Measurements from ENCODE around the gene TTC28. TPM values are rescaled to one million over a fixed set of nuclear protein-coding genes. Genes with fewer than 3 reads are reported as not detected.

TTC28 gene
- total and polyA plus RNA-seq, 10 of the 15 experiments (the other 5 are each of a cell fraction or from before 2014, with no cell fraction given), result 0.15 to 8.4 (median 1.4) TPM

GRCh38 chr22:28030473-28030872, 649.2 kb downstream of the TTC28 start:
- CTCF ChIA-PET, result interaction anchor here (0.6 to 1.9 kb wide), 3 partner anchors 10 to 571 kb away, joined by 3 to 8 read pairs (median 3); no protein-coding TSS in a partner anchor
- FAIRE-seq, result no peak

More at GRCh38 chr22:28030473-28030872, 649.2 kb downstream of the TTC28 start:
- Histone ChIP-seq H3K27ac (ENCODE audit: control insufficient read depth, insufficient read depth) (no peak overlapping the region), H3K4me3 (no peak overlapping the region), H3K9ac (ENCODE audit: control insufficient read depth, insufficient read depth, low read length) (no peak overlapping the region), H3K27me3 (replicated peaks in 1 of 2; ENCODE audit: control insufficient read depth in 2 of 2, insufficient read depth in 2 of 2, low read length in 1 of 2) (peaks cover 2% of the 10 kb centered on the region in 2 experiments; a peak in 2 of 4 replicates), H3K4me1 (ENCODE audit: control insufficient read depth, insufficient read depth, low read length) (no peaks in the 10 kb centered on the region), H3K36me3 (ENCODE audit: control insufficient read depth in 2 of 2, insufficient read depth in 2 of 2, low read length in 1 of 2) (no peaks in the 10 kb centered on the region), H3K79me2 (ENCODE audit: control insufficient read depth, insufficient read depth, low read length) (no peaks in the 10 kb centered on the region), H3K9me3 (replicated peaks; ENCODE audit: control insufficient read depth, insufficient read depth, low read length) (no peaks in the 10 kb centered on the region), H4K20me1 (ENCODE audit: control insufficient read depth, insufficient read depth) (no peaks in the 10 kb centered on the region), H3K4me2 (ENCODE audit: control insufficient read depth, insufficient read depth) (no peak overlapping the region), H2AFZ (ENCODE audit: control insufficient read depth, low read depth, low read length) (no peak overlapping the region)
- SMC1A ChIA-PET (ENCODE audit: uncharacterized antibody, unreplicated experiment), result no interaction called here
- RAD21 ChIA-PET (ENCODE audit: unreplicated experiment), result no interaction called here
- POLR2A ChIA-PET, result no interaction called here
- ATAC-seq (no peak), DNase-seq (ENCODE audit: low read depth, low spot score) (no peak)
- WGBS (ENCODE audit: insufficient coverage, insufficient replicate concordance, low lambda C conversion rate, missing lambda C conversion rate), result 6% methylated on average over 4 of the region's 4 CpGs
- in situ Hi-C loops (cut with MboI) (loop anchor here (25.0 kb wide), 1 partner anchor 1007 kb away; no protein-coding TSS in a partner anchor), intact Hi-C loops (cut with micrococcal nuclease; ENCODE audit: unreplicated experiment) (no loop called here)
- BruUV-seq (replicated peaks), result no TSS peak
- TF ChIP-seq RELA (IDR thresholded peaks at IDR 0.05; ENCODE audit: borderline replicate concordance, partially characterized antibody) (no peak), YY1 (IDR thresholded peaks at IDR 0.05; ENCODE audit: low read depth, low read length) (no peak), KDM1A (IDR thresholded peaks at IDR 0.05; ENCODE audit: borderline replicate concordance) (no peak), GATAD2B (conservative IDR thresholded peaks at IDR 0.05; ENCODE audit: low read depth) (no peak), RBBP5 (conservative IDR thresholded peaks at IDR 0.05) (no peak), PRDM15 (CRISPR knock-in tag; IDR thresholded peaks at IDR 0.05) (no peak), FOXK2 (IDR thresholded peaks at IDR 0.05) (no peak), ZNF622 (IDR thresholded peaks at IDR 0.05) (no peak), ATF3 (IDR thresholded peaks at IDR 0.05; ENCODE audit: borderline replicate concordance, extremely low read depth, low read depth, low read length) (no peak), BCL11A (IDR thresholded peaks at IDR 0.05; ENCODE audit: low read depth, low read length) (no peak), CBX5 (IDR thresholded peaks at IDR 0.05; ENCODE audit: low read depth) (no peak), MYB (IDR thresholded peaks at IDR 0.05; ENCODE audit: borderline replicate concordance, low read depth, low read length) (no peak), FOXM1 (IDR thresholded peaks at IDR 0.05; ENCODE audit: low read depth, low read length) (no peak), ZBTB11 (CRISPR knock-in tag; IDR thresholded peaks at IDR 0.05) (no peak), ZNF207 (IDR thresholded peaks at IDR 0.05; ENCODE audit: borderline replicate concordance) (no peak), EZH2 (IDR thresholded peaks at IDR 0.05; ENCODE audit: borderline replicate concordance, control insufficient read depth, low read depth, low read length) (no peak)

Data from GM12878 (cell line).